ENCODE results near the gene NEK1.

DNA sequence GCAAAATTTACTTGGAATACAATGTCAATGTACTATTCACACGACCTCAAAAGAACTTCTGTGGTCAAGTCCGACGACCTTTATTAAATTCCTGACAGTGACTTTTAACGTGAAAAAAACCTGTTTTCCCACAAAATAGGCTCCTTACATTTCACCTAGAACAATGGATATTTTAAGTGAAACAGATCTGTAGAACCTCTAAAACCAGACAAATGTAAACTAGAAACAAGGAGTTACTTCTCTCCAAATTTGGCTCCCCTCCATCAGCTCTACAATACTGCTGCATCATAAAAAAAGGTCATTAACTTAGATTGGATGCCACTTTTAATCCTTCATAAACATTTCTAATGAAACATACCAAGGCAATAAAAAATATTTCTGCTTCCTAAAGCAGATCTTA, 1.2 kb downstream of the NEK1 start:
- TF ChIP-seq POLR2A (IDR thresholded peaks at IDR 0.05), result no peak
- TF ChIP-seq, protein P1, sequence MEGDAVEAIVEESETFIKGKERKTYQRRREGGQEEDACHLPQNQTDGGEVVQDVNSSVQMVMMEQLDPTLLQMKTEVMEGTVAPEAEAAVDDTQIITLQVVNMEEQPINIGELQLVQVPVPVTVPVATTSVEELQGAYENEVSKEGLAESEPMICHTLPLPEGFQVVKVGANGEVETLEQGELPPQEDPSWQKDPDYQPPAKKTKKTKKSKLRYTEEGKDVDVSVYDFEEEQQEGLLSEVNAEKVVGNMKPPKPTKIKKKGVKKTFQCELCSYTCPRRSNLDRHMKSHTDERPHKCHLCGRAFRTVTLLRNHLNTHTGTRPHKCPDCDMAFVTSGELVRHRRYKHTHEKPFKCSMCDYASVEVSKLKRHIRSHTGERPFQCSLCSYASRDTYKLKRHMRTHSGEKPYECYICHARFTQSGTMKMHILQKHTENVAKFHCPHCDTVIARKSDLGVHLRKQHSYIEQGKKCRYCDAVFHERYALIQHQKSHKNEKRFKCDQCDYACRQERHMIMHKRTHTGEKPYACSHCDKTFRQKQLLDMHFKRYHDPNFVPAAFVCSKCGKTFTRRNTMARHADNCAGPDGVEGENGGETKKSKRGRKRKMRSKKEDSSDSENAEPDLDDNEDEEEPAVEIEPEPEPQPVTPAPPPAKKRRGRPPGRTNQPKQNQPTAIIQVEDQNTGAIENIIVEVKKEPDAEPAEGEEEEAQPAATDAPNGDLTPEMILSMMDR (IDR thresholded peaks at IDR 0.05), result no peak
- no peak for TF ChIP-seq EP300 (IDR thresholded peaks at IDR 0.05)
